SIG-M5 treated with dmso at 0.1 percent for 504 hours (cell line): ENCODE data around the gene PCSK9.

ENCODE experiments used
- DNase-seq: peaks from one replicate; lab custom pipeline; 2025; ENCODE audit not compliant: unreplicated experiment; lab: John Stamatoyannopoulos, UW

Gene PCSK9

DNA sequence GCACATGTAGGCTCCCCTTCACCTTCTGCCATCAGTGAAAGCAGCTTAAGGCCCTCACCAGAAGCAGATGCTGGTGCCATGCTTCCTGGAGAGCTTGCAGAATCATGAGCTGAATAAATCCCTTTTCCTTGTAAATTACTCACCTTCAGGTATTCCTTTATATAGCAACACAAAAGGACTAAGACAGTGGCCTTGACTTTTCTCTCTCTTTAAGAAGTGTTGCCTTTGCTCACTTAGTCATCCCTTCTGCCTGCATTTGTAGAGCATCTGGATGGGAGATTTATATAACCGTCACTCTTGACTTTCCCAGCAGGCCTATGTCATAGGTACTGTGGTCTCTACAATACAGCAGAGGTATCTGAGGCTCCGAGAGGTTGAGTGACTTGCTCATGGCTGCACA, 3.7 kb downstream of the PCSK9 start:
- no peak for DNase-seq

GRCh38 chr1:55043726-55044125, 4.4 kb downstream of the PCSK9 start:
- no peak for DNase-seq

DNA sequence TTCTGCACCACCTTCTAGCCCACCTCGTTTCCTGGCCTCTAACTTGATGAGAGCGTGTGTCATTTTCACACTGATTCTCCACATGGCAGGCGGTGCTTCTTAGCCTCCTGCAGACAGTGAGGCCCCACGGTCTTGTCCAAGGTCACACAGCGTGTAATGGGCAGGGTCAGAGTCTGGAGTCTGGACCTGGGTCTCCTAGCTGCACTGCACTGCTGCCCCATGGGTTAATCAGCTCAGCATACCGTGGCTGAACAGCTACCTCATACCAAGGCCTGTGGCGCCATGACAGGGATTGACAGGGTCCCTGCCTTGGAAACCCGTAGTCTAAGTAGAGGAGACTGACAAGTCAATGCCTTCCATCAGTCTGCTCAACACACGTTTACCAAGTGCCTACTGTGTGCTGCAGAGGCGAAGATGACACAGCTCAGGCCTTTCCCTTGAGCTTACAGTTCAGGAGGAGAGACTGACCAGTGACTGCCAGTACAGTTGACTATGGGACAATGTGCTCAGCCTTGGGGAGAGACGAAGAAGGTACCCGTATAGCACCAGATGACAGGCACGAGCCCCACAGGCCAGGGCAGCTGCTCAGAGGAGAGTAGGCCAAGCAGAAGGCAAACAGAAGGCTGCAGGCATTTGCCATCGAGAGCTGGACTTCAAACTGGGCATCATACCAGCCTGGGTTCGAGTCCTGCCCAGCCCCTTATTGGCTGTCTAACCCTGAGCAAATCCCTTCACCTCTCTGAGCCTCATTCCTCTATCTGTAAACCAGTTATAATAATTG, 5.5 kb downstream of the PCSK9 start:
- DNase-seq, result no peak

GRCh38 chr1:55045430-55045829, 6.1 kb downstream of the PCSK9 start:
- no peak for DNase-seq

- DNase-seq, result no peak
Measured at GRCh38 chr1:55046871-55047270, 7.5 kb downstream of the PCSK9 start.

GRCh38 chr1:55047611-55048010, 8.3 kb downstream of the PCSK9 start:
- DNase-seq, result no peak

DNA sequence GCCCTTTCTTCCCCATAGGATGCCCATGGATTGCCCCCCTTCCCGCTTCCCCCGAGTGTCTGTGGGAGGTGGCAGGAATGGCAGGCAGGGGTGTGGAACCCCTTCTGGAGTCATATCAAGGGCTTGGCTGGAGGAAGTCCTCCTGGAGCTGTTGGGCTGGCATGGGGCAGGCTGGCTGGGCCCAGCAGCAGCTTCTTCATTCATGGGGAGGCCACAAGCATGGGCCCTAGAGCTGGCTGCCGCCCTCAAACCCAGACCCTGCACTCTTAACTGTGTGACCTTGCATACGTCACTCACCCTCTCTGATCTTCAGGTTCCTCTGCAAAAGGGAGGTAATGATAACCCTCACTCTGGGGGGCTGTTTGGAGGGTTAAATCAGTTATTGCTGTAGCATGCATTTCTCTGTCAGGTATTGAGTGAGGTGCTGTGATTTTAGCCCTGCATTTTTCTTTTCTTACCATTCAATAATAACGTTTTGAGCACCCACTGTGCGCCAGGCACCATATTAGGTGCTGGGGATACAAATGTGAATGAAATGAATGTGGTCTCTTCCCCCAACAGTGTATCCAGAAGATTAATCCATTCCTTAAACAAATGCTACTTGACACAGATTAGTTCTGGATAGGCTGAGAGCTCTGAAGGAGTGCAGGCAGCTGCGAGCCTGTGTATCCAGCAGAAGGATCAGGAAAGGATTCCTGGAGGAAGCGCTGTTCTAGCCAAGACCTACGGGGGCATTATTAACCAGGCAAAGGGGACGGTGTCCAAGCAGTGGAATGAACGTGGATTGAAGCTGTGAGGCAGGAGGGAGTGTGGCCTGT, 9.3 kb downstream of the PCSK9 start:
- DNase-seq, result no peak

- DNase-seq, result no peak
Measured at GRCh38 chr1:55049271-55049913, 10.0 kb downstream of the PCSK9 start.

- DNase-seq, result no peak
Measured at GRCh38 chr1:55049914-55050278, 10.5 kb downstream of the PCSK9 start.

DNA sequence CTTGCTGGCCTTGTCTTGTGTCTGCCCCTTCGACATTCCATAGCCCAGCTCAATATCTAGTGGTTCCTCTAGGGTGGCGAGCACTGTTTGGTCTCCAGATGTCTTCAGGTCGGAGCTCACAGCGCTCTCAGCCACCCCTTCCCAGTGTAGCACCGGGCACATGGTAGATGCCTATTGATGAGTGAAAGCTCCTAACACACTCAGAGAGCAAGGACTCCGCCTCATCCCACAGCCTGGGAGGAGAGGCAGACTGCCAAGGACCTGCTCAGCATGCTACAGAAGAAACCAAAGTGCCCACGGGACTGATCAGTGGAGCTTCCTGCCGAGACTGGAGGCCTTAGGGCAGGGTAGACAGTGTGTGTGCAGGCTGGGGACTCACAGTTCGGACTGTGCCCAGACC, 10.9 kb downstream of the PCSK9 start:
- no peak for DNase-seq

DNA sequence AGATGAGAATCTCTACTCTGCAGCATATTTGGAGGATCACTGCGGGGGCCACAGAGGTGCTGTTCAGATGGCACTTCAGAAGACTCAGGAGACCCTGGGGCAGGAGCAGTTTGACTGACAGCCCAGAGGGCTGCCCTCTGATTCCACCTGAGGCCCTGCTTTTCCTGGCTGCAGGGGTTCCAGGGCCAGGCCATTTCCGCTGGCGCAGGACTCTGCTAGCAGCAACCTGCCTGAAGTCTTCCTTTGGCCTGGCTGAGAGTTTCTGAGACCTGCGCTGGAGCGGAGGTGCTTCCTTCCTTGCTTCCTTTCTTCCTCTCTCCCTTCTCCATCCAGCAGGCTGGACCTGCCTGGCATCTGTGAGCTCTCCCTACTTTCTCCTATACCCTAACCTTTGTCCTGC, 11.8 kb downstream of the PCSK9 start:
- DNase-seq, result no peak

GRCh38 chr1:55051621-55052020, 12.3 kb downstream of the PCSK9 start:
- no peak for DNase-seq

- DNase-seq, result no peak
Measured at GRCh38 chr1:55052221-55053142, 13.1 kb downstream of the PCSK9 start.

DNA sequence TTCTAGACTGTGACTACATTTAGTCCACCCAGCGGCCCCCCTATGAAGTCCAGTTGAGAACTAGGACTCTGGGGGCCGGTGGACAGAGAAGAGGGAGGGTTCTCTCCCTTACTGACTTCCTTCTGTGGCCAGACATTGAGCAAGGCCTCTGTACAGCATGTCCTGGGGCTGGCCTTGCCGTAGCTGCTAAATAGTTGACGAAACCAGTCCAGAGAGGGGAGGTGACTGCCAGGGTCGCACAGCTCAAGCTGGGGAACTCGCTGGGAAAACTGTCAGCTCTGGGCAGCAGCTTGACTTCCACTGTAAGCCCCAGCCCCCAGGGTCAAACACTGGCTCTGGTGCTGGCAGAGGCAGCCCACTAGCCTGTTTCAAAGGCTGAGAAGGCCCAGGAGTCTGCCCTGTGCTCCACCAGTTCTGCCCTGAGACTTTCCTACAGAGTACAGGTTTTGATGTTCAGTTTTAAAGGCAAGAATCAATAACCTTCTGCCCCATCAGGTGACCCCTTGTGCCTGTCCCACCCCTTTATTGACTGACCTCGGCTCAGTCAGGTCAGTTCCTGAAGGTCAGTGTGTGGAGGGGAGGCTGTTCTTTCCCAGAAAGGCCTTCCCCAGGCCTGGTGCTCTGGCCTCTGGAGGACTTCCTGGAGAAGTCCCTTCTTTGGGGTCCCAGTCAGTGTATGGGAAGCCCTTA, 14.1 kb downstream of the PCSK9 start:
- DNase-seq, result no peak

GRCh38 chr1:55054396-55054795, 15.0 kb downstream of the PCSK9 start:
- DNase-seq, result no peak

DNA sequence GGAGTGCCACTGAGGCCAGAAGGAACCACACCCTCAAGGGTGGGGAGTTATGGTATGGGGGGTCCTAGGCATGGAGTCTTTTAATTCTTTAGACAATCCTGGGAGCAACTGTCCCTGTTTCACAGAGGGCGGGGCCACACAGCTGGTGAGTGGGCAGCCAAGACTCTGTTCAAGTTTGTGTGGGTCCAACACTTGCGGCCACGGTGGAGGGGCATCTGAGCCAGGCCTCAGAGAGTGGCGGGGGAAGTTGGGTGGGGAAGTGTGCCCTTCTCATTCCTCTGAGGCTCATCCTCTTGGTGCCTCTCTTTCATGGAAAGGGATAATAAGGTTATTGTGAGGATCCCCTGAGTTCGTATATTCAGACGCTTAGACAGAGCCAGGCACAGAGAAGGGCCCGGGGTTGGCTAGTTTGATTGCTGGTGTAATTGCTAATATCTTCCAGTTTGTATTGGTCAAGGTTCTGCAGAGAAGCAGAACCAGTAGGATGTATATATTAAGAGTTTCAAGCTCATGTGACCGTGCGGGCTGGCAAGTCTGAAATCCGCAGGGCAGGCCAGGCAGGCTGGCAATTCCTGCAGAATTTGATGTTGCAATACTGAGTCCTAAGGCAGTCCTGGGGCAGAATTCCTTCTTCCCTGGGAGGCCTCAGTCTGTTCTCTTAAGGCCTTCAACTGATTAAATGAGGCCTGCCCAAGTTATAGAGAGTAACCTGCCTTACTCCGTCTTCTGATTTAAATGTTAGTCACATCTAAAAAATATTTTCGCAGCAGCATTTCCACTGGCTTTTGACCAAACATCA, 15.9 kb downstream of the PCSK9 start:
- DNase-seq, result no peak

DNA sequence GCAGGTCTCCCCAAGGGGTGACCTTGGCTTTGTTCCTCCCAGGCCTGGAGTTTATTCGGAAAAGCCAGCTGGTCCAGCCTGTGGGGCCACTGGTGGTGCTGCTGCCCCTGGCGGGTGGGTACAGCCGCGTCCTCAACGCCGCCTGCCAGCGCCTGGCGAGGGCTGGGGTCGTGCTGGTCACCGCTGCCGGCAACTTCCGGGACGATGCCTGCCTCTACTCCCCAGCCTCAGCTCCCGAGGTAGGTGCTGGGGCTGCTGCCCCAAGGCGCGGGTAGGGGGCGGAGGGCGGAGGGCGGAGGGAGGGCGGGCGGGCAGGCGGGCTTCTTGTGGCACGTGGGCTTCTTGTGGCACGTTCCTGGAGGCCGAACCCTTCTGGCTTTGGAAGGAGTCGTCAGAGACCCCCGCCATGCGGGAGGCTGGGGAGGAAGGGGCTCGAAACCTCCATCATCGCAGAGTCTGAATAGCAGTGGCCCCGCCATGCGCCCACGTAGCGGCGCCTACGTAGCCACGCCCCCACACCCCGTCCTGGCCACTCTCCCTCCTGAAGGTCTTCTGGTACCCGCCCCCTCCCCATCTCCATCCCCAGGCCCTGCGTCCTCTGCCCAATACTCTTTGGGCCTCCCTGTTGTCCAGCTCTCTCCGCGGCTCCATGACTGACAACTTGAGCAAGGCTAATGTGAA, 16.7 kb downstream of the PCSK9 start:
- no peak for DNase-seq

GRCh38 chr1:55056632-55056992, 17.3 kb downstream of the PCSK9 start:
- no peak for DNase-seq
